HG03139 (cell line): ENCODE results near the gene UBXN6.

Experiments used
- ATAC-seq: cut with Tn5 transposase; IDR thresholded peaks from one replicate; pipeline ENCODE4 v1.9.1; 2021; ENCODE audit not compliant: unreplicated experiment

UBXN6 gene

DNA sequence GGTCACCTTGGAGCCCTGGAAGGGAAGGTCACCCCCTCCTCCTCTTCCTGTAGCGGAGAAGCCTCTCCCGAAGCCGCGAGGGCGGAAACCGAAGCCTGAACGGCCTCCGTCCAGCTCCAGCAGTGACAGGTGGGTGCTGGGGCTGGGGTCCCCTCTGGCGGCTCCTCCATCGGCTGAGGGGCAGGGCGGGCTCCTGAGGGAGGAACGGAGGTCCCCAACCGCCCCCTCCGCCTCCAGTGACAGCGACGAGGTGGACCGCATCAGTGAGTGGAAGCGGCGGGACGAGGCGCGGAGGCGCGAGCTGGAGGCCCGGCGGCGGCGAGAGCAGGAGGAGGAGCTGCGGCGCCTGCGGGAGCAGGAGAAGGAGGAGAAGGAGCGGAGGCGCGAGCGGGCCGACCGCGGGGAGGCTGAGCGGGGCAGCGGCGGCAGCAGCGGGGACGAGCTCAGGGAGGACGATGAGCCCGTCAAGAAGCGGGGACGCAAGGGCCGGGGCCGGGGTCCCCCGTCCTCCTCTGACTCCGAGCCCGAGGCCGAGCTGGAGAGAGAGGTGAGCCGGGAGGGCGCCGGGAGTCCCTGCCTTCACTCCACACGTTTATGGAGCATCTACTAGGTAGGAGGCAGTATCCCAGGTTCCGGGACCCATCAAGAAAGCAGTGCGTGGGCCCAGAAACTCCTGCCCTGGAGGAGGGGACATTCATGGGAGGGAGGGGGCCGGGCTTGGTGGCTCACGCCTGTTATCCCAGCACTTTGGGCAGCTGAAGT is 36.5 kb upstream of the UBXN6 start:
- no peak for ATAC-seq

DNA sequence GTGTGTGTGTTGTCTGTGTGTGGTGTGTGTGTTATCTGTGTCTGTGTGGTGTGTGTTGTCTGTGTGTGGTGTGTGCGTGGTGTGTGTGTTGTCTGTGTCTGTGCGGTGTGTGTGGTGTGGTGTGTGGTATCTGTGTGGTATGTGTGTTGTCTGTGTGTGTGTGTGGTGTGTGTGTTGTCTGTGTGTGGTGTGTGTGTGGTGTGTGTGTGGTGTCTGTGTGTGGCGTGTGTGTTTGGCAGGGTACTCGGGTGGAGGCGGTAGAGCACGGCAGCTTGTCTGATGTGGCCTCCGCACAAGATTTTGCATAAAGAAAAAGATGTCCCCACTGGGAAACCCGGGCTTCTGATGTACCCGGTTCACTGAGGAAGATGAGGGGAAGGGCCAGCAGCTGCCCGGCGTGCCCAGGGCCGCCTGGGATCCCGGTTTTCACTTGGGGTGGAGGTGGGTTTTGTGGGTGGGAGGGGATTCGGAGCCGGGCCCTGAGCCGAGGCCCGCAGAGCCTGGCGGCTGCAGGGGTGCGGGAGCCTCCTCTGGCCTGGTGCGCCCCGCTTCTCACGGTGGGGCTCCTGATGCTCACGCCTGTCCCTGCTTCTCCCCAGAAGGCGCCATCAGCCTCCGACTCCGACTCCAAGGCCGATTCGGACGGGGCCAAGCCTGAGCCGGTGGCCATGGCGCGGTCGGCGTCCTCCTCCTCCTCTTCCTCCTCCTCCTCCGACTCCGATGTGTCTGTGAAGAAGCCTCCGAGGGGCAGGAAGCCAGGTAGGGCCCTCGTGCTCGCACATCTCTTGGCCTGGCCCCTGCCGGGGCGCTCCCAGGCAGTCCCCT is 35.7 kb upstream of the UBXN6 start:
- no peak for ATAC-seq

DNA sequence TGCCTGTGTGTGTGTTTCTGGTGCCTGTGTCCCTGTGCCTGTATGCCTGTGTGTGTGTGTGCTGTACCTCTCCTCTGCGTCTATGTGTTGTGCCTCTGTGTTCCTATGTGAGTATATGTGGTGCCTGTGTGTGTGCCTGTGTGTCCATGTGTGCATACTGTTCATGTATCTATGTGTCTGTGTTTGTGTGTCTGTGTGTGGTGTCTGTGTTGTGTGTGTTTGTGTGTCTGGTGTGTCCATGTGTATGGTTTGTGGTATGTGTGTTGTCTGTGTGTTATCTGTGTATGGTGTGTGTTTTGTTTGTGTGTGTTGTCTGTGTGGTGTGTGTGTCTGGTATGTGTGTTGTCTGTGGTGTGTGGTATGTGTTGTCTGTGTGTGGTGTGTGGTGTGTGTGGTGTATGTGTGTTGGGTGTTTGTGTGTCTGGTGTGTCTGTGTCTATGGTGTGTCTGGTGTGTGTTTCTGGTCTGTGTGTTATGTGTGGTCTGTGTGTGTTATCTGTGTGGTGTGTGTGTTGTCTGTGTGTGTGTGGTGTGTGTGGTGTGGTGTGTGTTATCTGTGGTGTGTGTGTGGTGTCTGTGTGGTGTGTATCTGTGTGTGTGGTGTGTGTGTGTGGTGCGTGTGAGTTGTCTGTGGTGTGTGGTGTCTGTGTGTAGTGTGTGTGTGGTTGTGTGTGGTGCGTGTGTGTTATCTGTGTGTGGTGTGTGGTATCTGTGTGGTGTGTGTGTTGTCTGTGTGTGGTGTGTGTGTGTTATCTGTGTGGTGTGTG is 34.9 kb upstream of the UBXN6 start:
- no peak for ATAC-seq

DNA sequence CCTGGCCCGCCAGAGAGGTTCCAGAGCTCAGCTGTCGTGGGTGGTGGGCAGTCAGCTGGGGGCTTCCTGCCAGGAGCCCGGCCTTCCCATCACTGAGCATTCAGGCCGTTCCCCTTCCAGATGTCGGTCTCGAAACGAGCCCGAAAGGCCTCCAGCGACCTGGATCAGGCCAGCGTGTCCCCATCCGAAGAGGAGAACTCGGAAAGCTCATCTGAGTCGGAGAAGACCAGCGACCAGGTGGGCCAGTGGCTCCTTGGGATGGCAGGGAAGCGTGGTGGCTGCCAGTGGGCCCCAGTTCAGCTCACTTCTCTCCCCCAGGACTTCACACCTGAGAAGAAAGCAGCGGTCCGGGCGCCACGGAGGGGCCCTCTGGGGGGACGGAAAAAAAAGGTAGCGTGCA is 33.9 kb upstream of the UBXN6 start:
- no peak for ATAC-seq

DNA sequence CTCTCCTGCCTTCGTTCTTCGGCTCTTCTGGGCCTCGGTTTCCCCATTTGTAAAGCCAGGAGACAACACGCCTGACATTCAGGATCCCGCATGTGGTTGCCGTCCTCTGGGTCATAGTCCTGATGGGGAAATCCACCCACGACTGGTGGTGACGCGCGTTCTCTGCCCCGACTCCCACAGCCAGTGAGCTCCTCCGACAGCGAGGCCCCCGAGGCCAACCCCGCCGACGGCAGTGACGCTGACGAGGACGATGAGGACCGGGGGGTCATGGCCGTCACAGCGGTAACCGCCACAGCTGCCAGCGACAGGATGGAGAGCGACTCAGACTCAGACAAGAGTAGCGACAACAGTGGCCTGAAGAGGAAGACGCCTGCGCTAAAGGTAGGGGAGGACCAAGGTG is 30.9 kb upstream of the UBXN6 start:
- no peak for ATAC-seq

DNA sequence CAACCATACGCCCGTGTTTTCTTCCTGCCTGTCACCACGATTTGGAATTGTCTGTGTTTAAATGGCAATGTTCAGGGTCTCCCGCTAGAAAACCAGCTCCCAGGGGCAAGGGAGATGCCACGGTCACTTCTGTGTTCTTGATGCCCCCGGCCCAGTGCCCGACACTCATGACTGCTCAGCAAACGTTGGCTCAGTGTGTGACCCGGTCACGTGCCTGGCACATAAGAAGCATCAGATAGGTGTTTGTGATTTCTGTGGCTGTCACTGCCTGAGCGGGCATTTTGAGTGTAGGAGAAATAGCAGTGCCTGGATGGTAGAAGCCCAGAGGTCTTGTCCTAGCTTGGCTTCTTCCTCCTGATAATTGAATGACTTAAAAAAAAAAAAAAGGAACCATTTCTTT is 30.0 kb upstream of the UBXN6 start:
- no peak for ATAC-seq

DNA sequence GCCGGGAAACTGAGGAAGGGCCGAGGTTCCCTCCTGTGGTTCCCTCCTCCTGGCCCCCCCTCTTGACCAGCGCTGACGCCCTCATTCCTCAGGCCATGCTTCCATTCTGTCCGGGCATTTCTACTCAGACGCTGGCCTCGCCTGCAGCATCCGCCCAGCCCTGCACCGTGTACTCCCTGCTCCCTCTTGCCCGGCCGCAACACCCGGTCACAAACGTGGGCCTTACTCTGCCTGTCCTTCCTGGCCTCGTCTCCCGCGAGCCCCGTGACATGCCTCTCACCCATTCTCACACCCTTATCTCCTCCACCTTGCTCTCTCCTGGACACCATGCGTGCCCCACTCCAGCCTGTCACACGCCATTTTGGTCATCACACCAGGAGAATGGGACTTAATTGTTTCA is 25.8 kb upstream of the UBXN6 start:
- no peak for ATAC-seq

DNA sequence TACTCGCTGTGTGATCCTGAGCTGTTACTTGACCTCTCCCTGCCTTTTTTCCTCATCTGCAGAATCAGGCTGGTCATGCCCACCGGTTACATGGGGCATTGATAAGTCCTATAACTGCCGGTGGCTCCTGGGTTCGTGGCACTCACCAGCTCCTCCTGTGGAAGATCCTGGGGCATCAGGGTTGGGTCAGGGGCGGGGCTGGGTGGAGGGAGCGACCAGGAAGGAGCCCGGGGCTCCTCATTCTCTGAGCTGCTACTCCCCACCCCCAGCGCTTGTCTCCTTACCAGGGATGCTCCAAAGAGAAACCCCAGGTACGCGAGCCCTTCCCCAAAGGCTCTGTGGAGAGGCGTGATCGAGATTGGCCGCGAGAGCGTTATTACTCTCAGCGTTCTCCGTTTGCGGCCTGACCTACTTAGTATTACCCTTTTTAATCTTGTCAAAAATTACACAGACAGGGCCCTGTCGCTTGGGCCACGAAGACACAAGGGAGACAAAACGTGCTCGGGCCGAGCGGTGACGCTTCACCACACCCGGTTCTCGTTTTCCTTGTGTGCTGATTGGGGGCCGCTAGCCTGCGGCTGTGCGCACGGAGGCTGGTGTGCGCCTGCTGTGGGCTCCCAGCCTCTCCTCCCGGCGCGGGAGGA is 25.2 kb upstream of the UBXN6 start:
- ATAC-seq = no peak

DNA sequence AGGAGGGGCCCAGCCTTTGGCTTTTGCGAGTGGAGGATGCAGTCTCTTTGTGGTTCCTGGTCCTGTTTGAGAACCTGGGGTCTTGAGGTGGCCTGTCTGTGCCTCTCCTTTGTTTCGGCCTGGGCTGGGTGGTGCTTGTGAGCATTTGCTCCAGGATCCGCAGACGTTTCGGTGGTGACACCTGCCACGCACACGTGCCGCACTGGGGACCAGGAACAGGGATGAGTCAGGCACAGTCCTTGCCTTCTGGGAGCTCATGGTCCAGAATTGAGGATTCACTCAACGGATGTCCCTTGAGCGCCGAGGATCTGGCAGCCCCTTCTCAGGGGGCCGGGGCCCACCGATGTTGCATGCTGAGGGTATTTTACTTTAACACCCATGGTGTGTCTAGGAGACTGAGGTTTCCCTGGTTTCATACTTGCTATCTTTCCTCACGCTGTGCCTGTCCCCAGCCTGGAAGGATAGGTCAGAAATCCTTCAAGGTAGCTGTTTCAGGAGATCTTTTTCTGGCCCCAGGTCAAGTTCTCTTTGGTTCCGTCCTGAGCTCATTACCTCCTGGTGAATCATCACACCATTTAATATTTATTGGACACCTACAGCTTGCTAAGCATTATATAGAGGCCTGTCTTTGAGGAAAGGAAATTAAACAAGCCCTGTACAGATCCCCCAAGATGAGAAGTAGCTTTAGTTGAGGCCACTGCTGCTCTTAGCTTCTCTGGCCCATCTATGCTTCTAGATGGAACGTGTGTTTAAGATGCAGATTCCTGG is 19.6 kb upstream of the UBXN6 start:
- ATAC-seq = no peak

DNA sequence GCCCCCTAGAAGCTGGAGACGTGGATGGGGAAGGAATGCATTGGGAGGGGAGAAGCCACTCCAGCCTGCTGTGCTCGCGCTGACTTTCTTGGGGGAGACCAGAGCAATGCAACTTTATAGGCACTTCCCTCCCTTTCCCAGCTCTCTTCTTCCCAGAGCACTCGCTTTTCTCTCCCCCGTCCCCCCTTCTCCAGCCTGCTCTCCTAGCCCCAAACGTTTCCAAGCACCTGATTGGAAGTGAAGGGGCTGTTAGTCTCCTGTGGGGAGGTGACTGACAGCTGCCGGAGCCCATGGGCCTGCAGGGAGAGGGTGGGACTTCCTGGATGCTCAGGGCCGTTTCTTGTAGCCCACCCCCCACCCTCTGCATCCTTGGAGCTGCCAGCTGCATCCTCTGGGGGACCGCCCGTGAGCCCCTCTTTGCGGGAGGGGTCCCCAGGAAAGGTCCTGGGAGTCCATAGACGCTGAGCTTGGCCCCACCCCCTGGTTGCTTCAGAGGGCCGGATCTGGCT is 17.0 kb upstream of the UBXN6 start:
- ATAC-seq = no peak

DNA sequence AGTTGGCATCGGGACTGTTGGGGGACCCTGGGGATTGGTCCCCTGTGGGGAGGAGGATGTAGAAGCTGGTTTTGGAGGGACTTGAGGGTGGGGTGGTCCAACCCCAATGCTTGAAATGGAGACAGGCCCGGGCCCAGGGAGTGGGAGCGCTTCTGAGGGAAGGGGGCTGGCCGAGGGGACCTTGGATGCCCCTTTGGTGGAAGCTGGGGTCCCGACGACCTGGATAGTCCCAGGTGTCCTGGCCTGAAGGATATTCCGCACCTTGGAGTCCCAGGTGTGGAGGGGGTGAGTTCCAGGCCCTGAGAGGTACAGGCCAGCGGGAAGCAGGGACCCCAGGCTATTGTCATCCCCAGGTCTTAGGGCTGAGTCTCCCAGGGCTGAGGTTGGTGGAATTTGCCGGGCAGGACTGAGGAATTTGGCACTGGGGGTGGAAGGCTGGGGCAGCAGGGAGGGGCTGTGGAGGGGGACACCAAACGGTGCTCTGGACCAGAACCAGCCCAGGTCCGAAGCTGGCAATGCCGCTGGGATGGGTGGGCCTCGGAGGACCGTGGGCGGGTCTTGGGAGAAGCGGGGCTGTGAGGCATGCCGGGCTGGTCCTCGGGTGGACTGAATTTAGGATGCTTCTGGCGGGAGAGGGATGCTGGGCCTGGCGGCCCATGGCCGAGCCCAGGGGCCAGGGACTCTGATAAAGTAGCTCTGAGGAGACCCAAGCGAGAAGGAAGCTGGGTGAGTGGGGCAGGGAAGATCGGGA is 16.3 kb upstream of the UBXN6 start:
- ATAC-seq = no peak

DNA sequence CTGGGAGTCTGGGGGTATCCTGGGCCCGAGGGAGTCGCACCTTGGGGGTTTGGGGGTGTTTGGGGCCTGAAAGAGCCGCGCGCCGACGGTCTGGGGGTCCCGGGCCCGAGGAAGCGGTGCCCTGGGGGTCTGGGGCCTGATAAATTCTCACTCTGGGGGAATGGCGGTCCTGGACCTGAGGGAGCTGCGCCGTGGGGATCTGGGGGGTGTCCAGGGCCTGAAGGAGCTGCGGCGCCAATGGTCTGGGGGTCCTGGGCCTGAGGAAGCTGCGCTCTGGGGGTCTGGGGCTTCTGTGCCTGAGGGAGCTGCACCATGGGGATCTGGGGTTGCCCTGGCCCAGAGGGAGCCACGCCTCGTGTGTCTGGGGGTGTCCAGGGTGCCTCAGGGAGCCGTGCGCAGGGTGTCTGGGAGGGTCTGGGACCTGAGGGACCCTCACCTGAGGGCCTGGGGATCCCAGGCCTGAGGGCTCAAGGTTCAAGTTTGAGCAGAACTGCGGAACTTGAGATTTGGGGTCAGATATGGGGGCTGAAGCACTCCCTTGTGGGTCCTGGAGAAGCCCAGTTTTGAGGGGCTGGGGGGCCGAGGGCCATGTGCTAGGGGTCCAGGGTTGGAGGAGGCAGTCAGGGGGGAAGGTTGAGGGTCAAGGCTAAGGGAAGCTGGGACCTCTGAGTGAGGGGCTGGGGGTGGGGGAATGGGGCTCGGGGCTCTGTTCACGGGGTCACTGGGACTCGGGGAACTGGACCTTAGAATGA is 15.6 kb upstream of the UBXN6 start:
- no peak for ATAC-seq

DNA sequence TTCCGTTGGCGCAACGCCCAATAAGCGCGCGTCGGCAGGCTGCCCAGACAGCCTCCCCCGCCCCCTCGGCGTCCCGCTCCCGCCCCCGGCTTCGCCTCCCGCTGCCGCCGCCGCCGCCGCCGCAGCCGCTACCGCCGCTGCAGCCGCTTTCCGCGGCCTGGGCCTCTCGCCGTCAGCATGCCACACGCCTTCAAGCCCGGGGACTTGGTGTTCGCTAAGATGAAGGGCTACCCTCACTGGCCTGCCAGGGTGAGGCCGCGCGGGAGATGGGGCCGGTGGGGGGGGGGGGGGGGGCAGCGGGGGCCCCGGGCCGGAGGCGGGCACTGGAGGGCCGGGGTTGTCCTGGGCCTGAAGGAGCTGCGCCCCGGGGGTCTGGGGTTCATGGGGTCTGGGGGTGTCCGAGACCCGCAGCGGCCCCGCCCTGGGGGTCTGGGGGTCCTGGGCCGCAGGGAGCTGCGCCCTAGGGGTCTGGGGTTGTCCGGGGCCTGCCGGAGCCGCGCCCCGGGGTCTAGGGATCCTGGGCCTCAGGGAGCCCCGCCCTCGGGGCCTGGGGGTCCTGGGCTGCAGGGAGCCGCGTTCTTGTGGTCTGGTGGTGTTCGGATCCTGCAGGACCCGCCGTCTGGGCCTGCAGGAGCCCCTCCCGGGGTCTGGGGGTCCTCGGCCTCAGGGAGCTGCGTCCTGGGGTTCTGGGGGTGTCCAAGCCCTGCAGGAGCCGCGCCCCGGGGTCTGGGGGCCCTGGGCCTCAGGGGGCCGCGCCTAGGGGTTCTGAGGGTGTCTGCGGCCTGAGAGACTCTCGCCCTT is 14.8 kb upstream of the UBXN6 start, which contains the start of gene HDGFL2:
Gene HDGFL2 (plus strand): TSS at position 124 of the 801 bp plus-strand sequence. CDS start 54 bp downstream, at position 178.
- ATAC-seq = no peak

DNA sequence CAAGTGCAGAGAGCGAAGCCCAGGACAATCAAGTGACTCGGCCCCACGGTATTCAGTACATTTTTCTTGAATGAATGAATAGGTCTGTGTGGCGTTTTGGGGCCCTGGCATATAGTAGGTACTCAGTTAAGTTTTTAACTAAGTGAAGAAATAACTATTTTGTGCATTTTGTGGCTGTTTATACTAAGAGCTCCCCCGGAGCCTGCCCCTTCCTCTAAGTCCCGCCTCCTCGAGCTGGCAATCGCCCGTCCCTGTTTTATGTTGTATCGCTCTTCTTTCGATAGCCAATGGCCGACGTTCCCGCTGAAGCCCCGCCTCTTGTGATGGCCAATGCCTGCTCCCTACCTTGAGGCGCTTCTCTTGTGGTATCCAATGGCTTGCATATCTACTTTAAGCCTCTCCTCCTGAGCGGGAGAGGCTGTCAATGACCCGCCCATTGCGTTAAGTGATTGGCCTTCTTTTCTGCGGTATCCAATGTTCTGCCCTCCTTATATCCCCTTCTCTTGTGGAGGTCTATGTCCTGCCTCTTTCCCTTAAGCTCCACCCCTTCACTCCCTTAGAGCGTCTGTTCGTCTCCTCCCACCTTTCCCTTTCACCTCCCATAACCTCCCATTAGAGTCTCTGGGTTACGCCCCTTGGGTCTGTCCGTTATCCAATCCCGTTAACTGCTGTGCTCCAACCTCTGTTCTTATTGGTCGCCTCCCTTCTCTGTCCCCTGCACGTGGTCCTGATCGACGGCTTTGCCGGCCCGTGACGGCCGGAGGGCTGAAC is 14.0 kb upstream of the UBXN6 start:
- peak; percentile 79 for ATAC-seq

DNA sequence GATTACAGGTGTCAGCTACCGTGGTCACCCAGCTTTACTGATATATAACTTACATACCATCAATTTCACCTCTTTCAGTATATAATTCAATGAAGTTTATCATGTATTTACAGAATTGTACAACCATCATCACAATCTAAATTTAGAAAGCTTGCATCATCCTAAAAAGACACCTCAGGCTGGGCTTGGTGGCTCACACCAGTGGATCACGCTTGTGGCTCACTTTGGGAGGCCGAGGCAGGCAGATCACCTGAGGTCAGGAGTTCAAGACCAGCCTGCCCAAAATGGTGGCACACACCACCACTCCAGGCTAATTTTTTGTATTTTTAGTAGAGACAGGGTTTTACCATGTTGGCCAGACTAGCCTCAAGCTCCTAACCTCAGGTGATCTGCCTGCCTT is 10.2 kb upstream of the UBXN6 start:
- no peak for ATAC-seq

DNA sequence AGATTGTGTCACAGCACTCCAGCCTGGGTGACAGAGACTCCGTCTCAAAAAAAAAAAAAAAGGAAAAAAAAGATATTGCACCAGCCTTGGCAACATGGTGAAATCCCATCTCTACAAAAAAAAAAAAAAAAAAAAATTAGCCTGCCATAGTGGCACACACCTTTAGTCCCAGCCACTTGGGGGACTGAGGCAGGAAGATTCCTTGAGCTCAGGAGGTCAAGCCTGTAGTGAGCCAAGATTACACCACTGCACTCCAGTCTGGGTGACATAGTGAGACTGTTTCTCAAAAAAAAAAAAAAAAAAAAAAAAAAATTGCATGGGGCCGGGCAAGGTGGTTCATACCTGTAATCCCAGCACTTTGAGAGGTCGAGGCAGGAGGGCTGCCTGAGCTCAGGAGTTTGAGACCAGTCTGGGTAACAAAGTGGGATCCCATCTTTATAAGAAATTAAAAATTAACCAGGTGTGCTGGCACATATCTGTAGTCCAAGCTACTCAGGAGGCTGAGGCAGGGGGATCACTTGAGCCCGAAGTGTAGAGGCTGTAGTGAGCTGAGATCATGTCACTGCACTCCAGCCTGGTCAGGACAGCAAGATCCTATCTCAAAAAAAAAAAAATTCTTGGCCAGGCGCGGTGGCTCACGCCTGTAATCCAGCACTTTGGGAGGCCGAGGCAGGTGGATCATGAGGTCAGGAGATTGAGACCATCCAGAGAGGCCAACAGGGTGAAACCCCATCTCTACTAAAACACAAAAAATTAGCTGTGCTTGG is 7.4 kb upstream of the UBXN6 start:
- no peak for ATAC-seq
